Adrenal gland (tissue), 12 donors: ENCODE data around the gene MDM2. TPM values are rescaled to one million over a fixed set of nuclear protein-coding genes. Genes with fewer than 3 reads are reported as not detected.

Experiments
- DNase-seq, 7 donors: peaks; one replicate each; pipeline ENCODE4 v3.0.0-alpha.2; 2019 to 2020
- H3K27ac ChIP-seq, 5 donors: fragments of 200-600 bp; sonication (generic) in 4 of 5; 1 replicate in 3 of 5; 2 replicates in 2 of 5; pipeline versions ENCODE4 v1.5.1 to v1.8.0; 2016 to 2020; ENCODE audit warnings: mild to moderate bottlenecking in 1 of 5
- H3K27me3 ChIP-seq: fragments of 200-600 bp; 2 replicates; pipeline ENCODE4 v1.8.0; 2021
- H3K36me3 ChIP-seq, 2 donors: fragments of 200-600 bp; replicated peaks in 1 of 2; 1 replicate in 1 of 2; 2 replicates in 1 of 2; pipeline versions ENCODE4 v1.5.1 to v1.8.0; 2018 to 2022
- H3K4me1 ChIP-seq, 2 donors: fragments of 200-600 bp; replicated peaks in 1 of 2; 1 replicate in 1 of 2; 2 replicates in 1 of 2; pipeline versions ENCODE4 v1.5.1 to v1.8.0; 2018 to 2021
- H3K4me3 ChIP-seq, 4 donors: fragments of 200-600 bp; sonication (generic) in 3 of 4; one replicate each; pipeline ENCODE4 v1.5.1; 2016 to 2018
- H3K9me3 ChIP-seq, 3 donors: fragments of 200-600 bp; sonication (generic) in 1 of 3; replicated peaks in 1 of 3; 1 replicate in 2 of 3; 2 replicates in 1 of 3; pipeline versions ENCODE4 v1.5.1 to v1.8.0; 2016 to 2021
- CTCF ChIP-seq, 6 experiments: fragments of 450-650 bp in 4 of 6; fragments of 200-600 bp in 2 of 6; sonication (generic) in 1 of 6; IDR thresholded peaks; 1 replicate in 5 of 6; 2 replicates in 1 of 6; pipeline versions ENCODE4 v1.5.1 to v1.8.0; 2016 to 2021; ENCODE audit warnings: antibody characterized with exemption in 6 of 6, mild to moderate bottlenecking in 2 of 6, moderate library complexity in 1 of 6
- POLR2A ChIP-seq, 2 donors: fragments of 450-650 bp; IDR thresholded peaks; one replicate each; pipeline ENCODE4 v1.6.1; 2017; ENCODE audit warnings: antibody characterized with exemption in 2 of 2, mild to moderate bottlenecking in 2 of 2, moderate library complexity in 1 of 2
- WGBS, 4 donors: extraction: QIAGEN DNeasy Blood & Tissue Kit in 2 of 4; methylation state at CpG; one replicate each; pipeline versions ENCODE4 v1.1.5 to v1.1.7; 2013 to 2017; 5-methylcytosine and 5-hydroxymethylcytosine counted together
- intact Hi-C, 2 donors: fragments of 100-400 bp; cut with DNase I; formaldehyde crosslinking; loops; one replicate each; pipeline versions ENCODE4 v1.14.1 to v1.15.0; 2022 to 2023
- polyA plus RNA-seq, 3 donors: library from polyadenylated mRNA; stranded (reverse); fragments of 200-250 nt in 2 of 3; fragments of 350-450 nt in 1 of 3; fragmentation: Illumina TruSeq in 1 of 3; extraction: RNeasy Lipid Tissue Mini Kit (QIAGEN cat#74804) in 1 of 3; gene quantifications; one replicate each; pipeline ENCODE4 v1.2.3, GENCODE V29; 2013 to 2014
- total RNA-seq, 9 donors: library from RNA; depleted of rRNA in 4 of 9; stranded (reverse); fragments of >200 nt in 4 of 9; fragments of 120-200 nt in 1 of 9; fragmentation: NEBNext Ultra II Directional in 1 of 9; extraction: Animal tissue kit (Norgen Biotek cat#: 25700) in 1 of 9; gene quantifications; one replicate each; pipeline versions ENCODE4 v1.1.0 to v1.2.4, GENCODE V29; 2013 to 2023
- donor health status: healthy with polysubstance abuse.
- donor health status: Bipolar disorder and iron deficiency.
- donor health status: DM: yes; HTN: yes; CAD: no.
- donor health status: DM: no; HTN: no; CAD: no.
- donor health status: DM: no; HTN: no; CAD: no.
- donor health status: DM: yes; HTN: yes; CAD: no.

MDM2 gene
- total and polyA plus RNA-seq, 12 donors, result 44.3 to 241 (median 107) TPM

DNA sequence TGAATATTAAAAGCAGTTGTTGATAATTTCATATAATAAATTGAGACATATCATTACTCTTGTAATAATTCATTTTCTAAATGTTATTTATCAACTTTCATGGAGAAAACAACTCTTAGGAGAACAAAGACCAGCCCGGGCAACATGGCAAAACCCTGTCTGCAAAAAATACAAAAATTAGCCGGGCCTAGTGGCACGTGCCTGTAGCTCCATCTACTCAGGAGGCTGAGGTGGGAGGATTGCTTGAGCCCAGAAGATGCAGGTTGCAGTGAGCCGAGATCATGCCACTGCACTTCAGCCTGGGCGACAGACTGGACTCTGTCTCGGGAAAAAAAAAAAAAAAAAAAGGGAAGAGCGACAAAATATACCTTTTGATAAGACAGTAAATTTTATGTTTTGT lies 40.8 kb upstream of the MDM2 start:
- Histone ChIP-seq H3K27ac (no peak overlapping the region), H3K27me3 (no peaks in the 10 kb centered on the region), H3K9me3 (no peaks in the 10 kb centered on the region), H3K4me1 (no peaks in the 10 kb centered on the region), H3K4me3 (no peak overlapping the region), H3K36me3 (peaks cover 0 to 8% of the 10 kb centered on the region in 2 donors)
- TF ChIP-seq POLR2A (IDR thresholded peaks at IDR 0.05) (no peak), CTCF (IDR thresholded peaks at IDR 0.05) (no peak)
- WGBS, 4 donors, result 91 to 97% (median 93%) methylated on average over 7 of the region's 7 CpGs
- no peak for DNase-seq
- intact Hi-C loops, result no loop called here

GRCh38 chr12:68768431-68768939 lies 39.5 kb upstream of the MDM2 start:
- intact Hi-C loops, result no loop called here
- no peaks in the 10 kb centered on the region for H3K4me1 ChIP-seq
- no peaks in the 10 kb centered on the region for H3K27me3 ChIP-seq
- H3K4me3 ChIP-seq, result no peak overlapping the region
- no peaks in the 10 kb centered on the region for H3K9me3 ChIP-seq
- no peak overlapping the region for H3K27ac ChIP-seq
- DNase-seq, result no peak
- TF ChIP-seq POLR2A (IDR thresholded peaks at IDR 0.05) (no peak), CTCF (IDR thresholded peaks at IDR 0.05) (no peak)
- H3K36me3 ChIP-seq, result peaks cover 0 to 7% of the 10 kb centered on the region in 2 donors
- 91 to 95% (median 93%) methylated on average over 4 of the region's 4 CpGs for WGBS, 4 donors

DNA sequence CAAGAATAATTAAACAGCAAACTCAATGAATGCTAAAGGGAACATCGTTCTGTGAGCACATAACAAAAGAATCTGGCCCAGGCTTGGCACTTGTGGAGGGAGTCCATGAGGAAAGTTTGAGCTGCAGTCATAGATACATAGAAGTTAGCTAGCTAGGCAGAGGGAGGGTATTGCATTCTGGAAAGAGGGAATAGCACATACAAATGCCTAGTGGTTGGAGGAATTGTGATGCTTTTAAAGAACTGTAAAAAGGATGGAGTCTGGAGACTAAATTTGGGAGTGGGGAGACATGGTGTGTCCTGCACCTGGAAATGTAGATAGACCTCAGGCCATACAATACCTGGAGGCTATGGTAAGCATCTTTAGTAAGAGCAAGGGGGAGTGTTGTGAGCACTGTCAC lies 38.0 kb upstream of the MDM2 start:
- TF ChIP-seq CTCF (IDR thresholded peaks at IDR 0.05) (no peak), POLR2A (IDR thresholded peaks at IDR 0.05) (no peak)
- H3K9me3 ChIP-seq, result no peaks in the 10 kb centered on the region
- no peaks in the 10 kb centered on the region for H3K4me1 ChIP-seq
- intact Hi-C loops, result no loop called here
- no peak for DNase-seq
- no peaks in the 10 kb centered on the region for H3K27me3 ChIP-seq
- no peak overlapping the region for H3K27ac ChIP-seq
- no peak overlapping the region for H3K4me3 ChIP-seq
- 91 to 98% (median 94%) methylated on average over 1 of the region's 1 CpG for WGBS, 4 donors
- H3K36me3 ChIP-seq, result peaks cover 0 to 4% of the 10 kb centered on the region in 2 donors

DNA sequence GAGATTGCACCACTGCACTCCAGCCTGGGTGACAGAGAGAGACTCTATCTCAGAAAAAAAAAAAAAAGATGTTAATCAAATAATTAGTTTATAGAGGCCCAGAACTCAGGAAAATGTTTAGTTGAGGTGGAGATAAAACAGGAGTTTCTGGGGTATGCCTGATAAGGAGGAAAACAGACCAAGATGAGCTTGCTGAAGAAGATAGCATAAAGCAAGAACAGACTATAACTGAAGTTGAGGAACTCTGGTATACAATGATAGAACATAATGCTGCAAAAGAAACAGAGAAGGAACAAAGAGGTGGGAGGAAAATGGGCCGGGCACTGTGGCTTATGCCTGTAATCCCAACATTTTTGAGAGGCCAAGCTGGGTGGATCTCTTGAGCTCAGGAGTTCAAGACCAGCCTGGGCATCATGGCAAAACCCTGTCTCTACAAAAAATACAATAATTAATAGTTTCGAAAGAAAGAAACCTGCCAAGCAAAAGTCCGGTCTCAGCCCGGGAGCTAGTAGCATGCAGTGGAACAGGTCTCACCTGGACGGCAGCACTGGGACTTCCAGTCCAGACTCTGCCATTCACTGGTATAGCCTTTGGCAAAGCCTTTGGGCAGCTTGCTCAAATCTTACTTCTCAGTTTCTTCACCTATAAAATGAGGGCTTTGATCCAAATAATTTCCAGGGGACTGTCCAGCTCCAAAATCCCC lies 36.6 kb upstream of the MDM2 start:
- 86 to 96% (median 94%) methylated on average over 5 of the region's 5 CpGs for WGBS, 4 donors
- no peaks in the 10 kb centered on the region for H3K4me1 ChIP-seq
- no peaks in the 10 kb centered on the region for H3K9me3 ChIP-seq
- H3K27me3 ChIP-seq, result no peaks in the 10 kb centered on the region
- no peak for TF ChIP-seq POLR2A (IDR thresholded peaks at IDR 0.05)
- no peak for TF ChIP-seq CTCF (IDR thresholded peaks at IDR 0.05)
- DNase-seq, result no peak
- no peak overlapping the region for H3K4me3 ChIP-seq
- no peak overlapping the region for H3K27ac ChIP-seq
- peaks cover 0 to 4% of the 10 kb centered on the region in 2 donors for H3K36me3 ChIP-seq
- intact Hi-C loops, result no loop called here
